T-helper 1 cell treated with Interleukin-12 subunit alpha and Interleukin-12 subunit beta and Interleukin-4 antibody, amounts not matched to agents 30 ng/mL and 1 ng/mL, for 36 hours (primary cell): ENCODE measurements around the gene CLEC20A. TPM values are rescaled to one million over a fixed set of nuclear protein-coding genes. Genes with fewer than 3 reads are reported as not detected.

Source experiments
- intact Hi-C: fragments of 100-400 bp; cut with micrococcal nuclease; formaldehyde crosslinking; loops from one replicate; pipeline ENCODE4 v1.15.1; 2024
- total RNA-seq: library from RNA; stranded (reverse); gene quantifications from 2 replicates; pipeline ENCODE4 v1.2.3, GENCODE V29; 2022

The CLEC20A gene
- total RNA-seq = not detected in 2 replicates

GRCh38 chr1:178496410-178497135 is at the start of gene CLEC20A:
Gene CLEC20A (minus strand): TSS chr1:178496964. CDS start chr1:178496939, 25 bp downstream.
- intact Hi-C loops = loop anchor here (5.0 kb wide), 1 partner anchor 1649 kb away; no protein-coding TSS in a partner anchor

GRCh38 chr1:178544531-178544930 is 47.8 kb upstream of the CLEC20A start:
- intact Hi-C loops = loop anchor here (5.0 kb wide), 1 partner anchor 748 kb away; the partner anchor contains the start of gene SOAT1

- intact Hi-C loops = loop anchor here (2.0 to 5.0 kb wide), 3 partner anchors 482 to 749 kb away; partner anchors contain the start of genes FAM20B and SOAT1
Observed at GRCh38 chr1:178543290-178543607, 46.5 kb upstream of the CLEC20A start.

GRCh38 chr1:178542554-178543289 is 46.0 kb upstream of the CLEC20A start:
- intact Hi-C loops = loop anchor here (1.0 to 5.0 kb wide), 9 partner anchors 184 to 1272 kb away; partner anchors contain the start of genes AXDND1, FAM20B and SOAT1

GRCh38 chr1:178541829-178542553 is 45.2 kb upstream of the CLEC20A start:
- intact Hi-C loops = loop anchor here (1.0 to 5.0 kb wide), 9 partner anchors 184 to 1272 kb away; partner anchors contain the start of genes AXDND1, FAM20B and SOAT1

- intact Hi-C loops = loop anchor here (5.0 kb wide), 1 partner anchor 751 kb away; the partner anchor contains the start of gene SOAT1
Observed at GRCh38 chr1:178541379-178541778, 44.6 kb upstream of the CLEC20A start.

GRCh38 chr1:178540646-178541045 is 43.9 kb upstream of the CLEC20A start:
- intact Hi-C loops = loop anchor here (5.0 kb wide), 1 partner anchor 752 kb away; the partner anchor contains the start of gene SOAT1

- intact Hi-C loops = loop anchor here (5.0 kb wide), 1 partner anchor 752 kb away; the partner anchor contains the start of gene SOAT1
Observed at GRCh38 chr1:178540204-178540603, 43.4 kb upstream of the CLEC20A start.

GRCh38 chr1:178539291-178539690 is 42.5 kb upstream of the CLEC20A start:
- intact Hi-C loops = loop anchor here (10.0 kb wide), 1 partner anchor 696 kb away; no protein-coding TSS in a partner anchor

- intact Hi-C loops = loop anchor here (10.0 kb wide), 1 partner anchor 696 kb away; no protein-coding TSS in a partner anchor
Observed at GRCh38 chr1:178538192-178538916, 41.6 kb upstream of the CLEC20A start.

- intact Hi-C loops = loop anchor here (10.0 kb wide), 1 partner anchor 697 kb away; no protein-coding TSS in a partner anchor
Observed at GRCh38 chr1:178537382-178538090, 40.8 kb upstream of the CLEC20A start.

GRCh38 chr1:178536844-178537371 is 40.1 kb upstream of the CLEC20A start:
- intact Hi-C loops = loop anchor here (10.0 kb wide), 1 partner anchor 698 kb away; no protein-coding TSS in a partner anchor

- intact Hi-C loops = loop anchor here (10.0 kb wide), 1 partner anchor 698 kb away; no protein-coding TSS in a partner anchor
Observed at GRCh38 chr1:178536329-178536728, 39.6 kb upstream of the CLEC20A start.

- intact Hi-C loops = loop anchor here (10.0 kb wide), 1 partner anchor 700 kb away; no protein-coding TSS in a partner anchor
Observed at GRCh38 chr1:178534137-178534868, 37.5 kb upstream of the CLEC20A start.

- intact Hi-C loops = loop anchor here (2.0 to 10.0 kb wide), 3 partner anchors 223 to 701 kb away; no protein-coding TSS in a partner anchor
Observed at GRCh38 chr1:178533121-178533946, 36.6 kb upstream of the CLEC20A start.

- intact Hi-C loops = loop anchor here (1.0 to 10.0 kb wide), 7 partner anchors 221 to 1282 kb away; no protein-coding TSS in a partner anchor
Observed at GRCh38 chr1:178532392-178532791, 35.6 kb upstream of the CLEC20A start.

- intact Hi-C loops = loop anchor here (1.0 to 10.0 kb wide), 7 partner anchors 221 to 1282 kb away; no protein-coding TSS in a partner anchor
Observed at GRCh38 chr1:178531887-178532286, 35.1 kb upstream of the CLEC20A start.
